ENCODE measurements around the gene QPCTL. TPM values are rescaled to one million over a fixed set of nuclear protein-coding genes. Genes with fewer than 3 reads are reported as not detected.

The QPCTL gene
- total and polyA plus RNA-seq, 9 of the 15 experiments (the other 6 are each of a cell fraction or from before 2014, with no cell fraction given), result 0.99 to 31.3 (median 12.7) TPM

- no peak for TF ChIP-seq REST (IDR thresholded peaks at IDR 0.05; ENCODE audit: borderline replicate concordance)
- TF ChIP-seq REST (CRISPR knock-in tag; IDR thresholded peaks at IDR 0.05; ENCODE audit: low read depth), result no peak
- peak; percentile 71 for TF ChIP-seq CREM (IDR thresholded peaks at IDR 0.05; ENCODE audit: low read depth)
- TF ChIP-seq KLF10 (CRISPR knock-in tag; IDR thresholded peaks at IDR 0.05), result no peak
- no peak for TF ChIP-seq POLR2AphosphoS2 (IDR thresholded peaks at IDR 0.05; ENCODE audit: low read length)
- TF ChIP-seq TRIM25 (IDR thresholded peaks at IDR 0.05; ENCODE audit: borderline replicate concordance), result no peak
- TF ChIP-seq RCOR1 (IDR thresholded peaks at IDR 0.05; ENCODE audit: borderline replicate concordance in 1 of 2, low read depth in 2 of 2, low read length in 2 of 2), result peak in 1 of 2 experiments; percentile 95; a peak in 2 of 4 replicates
- no peak for TF ChIP-seq CGGBP1 (CRISPR knock-in tag; IDR thresholded peaks at IDR 0.05)
- no peak for TF ChIP-seq ZNF232 (CRISPR knock-in tag; IDR thresholded peaks at IDR 0.05)
- no peak for TF ChIP-seq EP300 (IDR thresholded peaks at IDR 0.05; ENCODE audit: low read length)
- TF ChIP-seq TAF15 (IDR thresholded peaks at IDR 0.05; ENCODE audit: low read depth, low read length), result no peak
- no peak for TF ChIP-seq U2AF1 (optimal IDR thresholded peaks at IDR 0.05; ENCODE audit: low read depth, low read length)
- TF ChIP-seq MCM3 (IDR thresholded peaks at IDR 0.05), result no peak
- no peak for TF ChIP-seq ZNF282 (CRISPR knock-in tag; IDR thresholded peaks at IDR 0.05)
- TF ChIP-seq ELF4 (CRISPR knock-in tag; IDR thresholded peaks at IDR 0.05), result no peak
- TF ChIP-seq MITF (IDR thresholded peaks at IDR 0.05), result no peak
- TF ChIP-seq RBBP5 (IDR thresholded peaks at IDR 0.05; ENCODE audit: borderline replicate concordance, insufficient read depth, low read length, poor library complexity, severe bottlenecking), result no peak
- peak; percentile 89; the same call in 1 of the 2 replicates for TF ChIP-seq THRAP3 (IDR thresholded peaks at IDR 0.05; ENCODE audit: borderline replicate concordance)
Observed at GRCh38 chr19:45645631-45646344, 46.7 kb upstream of the QPCTL start (continued).

Data from K562 (cell line).